Neuronal stem cell (in vitro differentiated cells): ENCODE results near the gene FUBP1.

Experiments
- DNase-seq: peaks from one replicate; pipeline ENCODE4 v3.0.0-alpha.2; 2013; ENCODE audit warnings: low spot score
- H2AFZ ChIP-seq: one replicate; pipeline ENCODE4 v1.6.1; 2013; ENCODE audit warnings: mild to moderate bottlenecking, low read length, inconsistent platforms
- H2AK5ac ChIP-seq: 2 replicates; pipeline ENCODE4 v1.6.1; 2013; ENCODE audit warnings: low read depth, mild to moderate bottlenecking, inconsistent platforms, low read length, moderate library complexity, mixed read lengths
- H2BK120ac ChIP-seq: 2 replicates; pipeline ENCODE4 v1.6.1; 2013; ENCODE audit warnings: low read depth, mild to moderate bottlenecking, inconsistent platforms, low read length, moderate library complexity, mixed read lengths
- H2BK12ac ChIP-seq: one replicate; pipeline ENCODE4 v1.6.1; 2013; ENCODE audit warnings: low read length, inconsistent platforms
- H2BK15ac ChIP-seq: 2 replicates; pipeline ENCODE4 v1.6.1; 2013; ENCODE audit warnings: mild to moderate bottlenecking, low read length, inconsistent platforms, mixed read lengths
- H2BK5ac ChIP-seq: one replicate; pipeline ENCODE4 v1.6.1; 2013; ENCODE audit warnings: inconsistent platforms, mild to moderate bottlenecking, low read length, moderate library complexity
- H3K14ac ChIP-seq: one replicate; pipeline ENCODE4 v1.6.1; 2013; ENCODE audit warnings: low read length, inconsistent platforms
- H3K18ac ChIP-seq: 2 replicates; pipeline ENCODE4 v1.6.1; 2013; ENCODE audit warnings: low read length, inconsistent platforms
- H3K23ac ChIP-seq: 2 replicates; pipeline ENCODE4 v1.6.1; 2013; ENCODE audit warnings: low read depth, mild to moderate bottlenecking, mixed read lengths, low read length, inconsistent platforms; ENCODE audit not compliant: poor library complexity
- H3K27ac ChIP-seq: replicated peaks from 3 replicates; pipeline ENCODE4 v1.5.1; 2013; ENCODE audit warnings: low read length, inconsistent platforms
- H3K27me3 ChIP-seq, 3 experiments: 2 replicates each; pipeline ENCODE4 v1.6.1; 2013; ENCODE audit warnings: low read length in 3 of 3, mild to moderate bottlenecking in 2 of 3, inconsistent platforms in 1 of 3, low read depth in 1 of 3, mixed read lengths in 1 of 3, moderate library complexity in 1 of 3; ENCODE audit not compliant: control insufficient read depth in 3 of 3, insufficient read depth in 3 of 3
- H3K36me3 ChIP-seq, 2 donors: replicated peaks in 1 of 2; 2 replicates each; pipeline ENCODE4 v1.6.1; 2013; ENCODE audit warnings: low read length in 2 of 2; ENCODE audit not compliant: control insufficient read depth in 2 of 2, insufficient read depth in 2 of 2
- H3K4ac ChIP-seq: 2 replicates; pipeline ENCODE4 v1.6.1; 2013; ENCODE audit warnings: inconsistent platforms, mild to moderate bottlenecking, low read length, moderate library complexity
- H3K4me1 ChIP-seq, 2 donors: 1 replicate in 1 of 2; 2 replicates in 1 of 2; pipeline ENCODE4 v1.6.1; 2013; ENCODE audit warnings: low read length in 2 of 2, low read depth in 1 of 2; ENCODE audit not compliant: control insufficient read depth in 2 of 2, insufficient read depth in 1 of 2
- H3K4me2 ChIP-seq: one replicate; pipeline ENCODE4 v1.6.1; 2013; ENCODE audit warnings: mild to moderate bottlenecking, low read length, inconsistent platforms; ENCODE audit not compliant: insufficient read depth, poor library complexity, severe bottlenecking
- H3K4me3 ChIP-seq, 2 donors: 2 replicates each; pipeline ENCODE4 v1.5.1; 2013; ENCODE audit warnings: low read length in 2 of 2, mild to moderate bottlenecking in 2 of 2, inconsistent platforms in 1 of 2, moderate library complexity in 1 of 2
- H3K79me1 ChIP-seq: one replicate; pipeline ENCODE4 v1.6.1; 2013; ENCODE audit warnings: low read depth, mild to moderate bottlenecking, inconsistent platforms, low read length, moderate library complexity
- H3K9ac ChIP-seq: one replicate; pipeline ENCODE4 v1.6.1; 2013; ENCODE audit warnings: mild to moderate bottlenecking, low read depth, low read length, inconsistent platforms; ENCODE audit not compliant: poor library complexity
- H3K9me3 ChIP-seq, 2 donors: replicated peaks in 1 of 2; 2 replicates each; pipeline versions ENCODE3 to v1.6.1; 2013; ENCODE audit warnings: low read length in 2 of 2, mild to moderate bottlenecking in 2 of 2, inconsistent platforms in 1 of 2, low read depth in 1 of 2, mixed read lengths in 1 of 2, moderate library complexity in 1 of 2; ENCODE audit not compliant: control insufficient read depth in 2 of 2, insufficient read depth in 1 of 2
- H4K8ac ChIP-seq: one replicate; pipeline ENCODE4 v1.6.1; 2013; ENCODE audit warnings: low read depth, mild to moderate bottlenecking, inconsistent platforms, low read length, moderate library complexity
- H4K91ac ChIP-seq: one replicate; pipeline ENCODE4 v1.6.1; 2013; ENCODE audit warnings: low read length, low read depth, mild to moderate bottlenecking, inconsistent platforms; ENCODE audit not compliant: poor library complexity
- WGBS, 2 donors: extraction: QIAGEN DNeasy Blood & Tissue Kit; methylation state at CpG; one replicate each; pipeline ENCODE4 v1.1.7; 2013; ENCODE audit warnings: missing lambda C conversion rate in 2 of 2, mixed read lengths in 1 of 2; ENCODE audit not compliant: insufficient read length in 2 of 2, insufficient replicate concordance in 1 of 2; ENCODE audit errors: extremely low coverage in 2 of 2; 5-methylcytosine and 5-hydroxymethylcytosine counted together

Gene FUBP1

DNA sequence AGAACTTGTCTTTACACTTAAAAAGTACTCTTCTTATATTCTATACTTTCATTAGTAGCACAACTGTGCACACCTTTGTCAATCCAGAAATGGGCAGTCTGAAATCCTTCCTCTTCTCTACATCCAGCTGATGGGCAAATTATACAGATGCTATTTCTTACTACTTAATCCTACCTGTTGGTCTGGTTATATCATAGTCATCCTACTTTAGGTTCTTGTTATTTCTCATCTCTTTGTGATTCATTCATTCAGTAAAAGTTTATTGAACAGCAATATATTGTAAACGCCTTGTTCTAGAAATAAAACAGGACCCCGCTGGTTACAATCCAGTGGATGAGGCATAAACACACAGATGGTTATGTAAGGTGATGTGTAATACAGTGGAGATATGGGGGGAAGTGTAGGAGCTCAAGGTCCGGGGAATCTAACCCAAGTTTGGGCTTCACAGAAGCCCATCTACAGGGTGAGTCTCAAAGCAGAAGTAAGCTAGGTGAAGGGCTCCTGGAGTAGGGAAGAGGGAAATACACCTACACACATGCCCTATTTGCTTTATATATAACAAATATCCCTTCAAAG lies 11.8 kb upstream of the FUBP1 start:
- Histone ChIP-seq H3K9me3 (peaks cover 1 to 3% of the 10 kb centered on the region in 2 donors), H3K4me3 (no peak overlapping the region), H3K27me3 (no peaks in the 10 kb centered on the region), H3K4me1 (peaks cover 0 to 10% of the 10 kb centered on the region in 2 donors), H3K9ac (no peak overlapping the region), H2BK15ac (no peak overlapping the region), H3K4ac (no peak overlapping the region), H3K18ac (no peak overlapping the region), H2AK5ac (no peak overlapping the region), H4K91ac (no peak overlapping the region), H3K79me1 (peaks cover 9% of the 10 kb centered on the region), H4K8ac (no peak overlapping the region), H3K23ac (no peak overlapping the region), H2BK120ac (no peak overlapping the region), H2AFZ (no peak overlapping the region), H2BK12ac (no peak overlapping the region), H3K14ac (no peak overlapping the region), H3K4me2 (no peak overlapping the region), H2BK5ac (no peak overlapping the region), H3K27ac (no peak overlapping the region), H3K36me3 (peaks cover 5 to 84% of the 10 kb centered on the region in 2 donors)
- DNase-seq = no peak
- WGBS, 2 donors = no CpG with 5 or more reads among the region's 3 CpGs

DNA sequence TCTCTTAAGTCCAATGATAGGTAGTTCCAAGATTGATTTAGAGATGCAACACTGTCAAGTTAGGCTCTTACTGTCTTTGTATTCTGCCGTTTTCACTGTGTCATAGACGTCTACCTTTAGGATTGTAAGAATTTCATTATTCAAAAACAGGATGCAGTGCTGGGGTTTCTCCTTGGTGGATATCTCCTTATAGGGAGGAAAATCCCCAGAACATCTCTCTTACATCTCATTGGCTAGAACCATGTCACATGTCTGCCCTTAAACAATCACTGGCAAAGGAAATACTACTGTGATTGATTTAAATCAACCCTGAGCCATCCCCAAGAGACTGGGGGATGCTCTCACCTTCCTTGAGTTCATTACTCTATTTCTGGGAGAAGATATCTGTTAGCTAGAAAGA lies 10.9 kb upstream of the FUBP1 start:
- H3K4ac ChIP-seq = no peak overlapping the region
- H2AFZ ChIP-seq = no peak overlapping the region
- no peak overlapping the region for H4K91ac ChIP-seq
- peaks cover 0 to 10% of the 10 kb centered on the region in 2 donors for H3K4me1 ChIP-seq
- peaks cover 0 to 4% of the 10 kb centered on the region in 2 donors for H3K9me3 ChIP-seq
- no peak overlapping the region for H3K4me2 ChIP-seq
- H2BK120ac ChIP-seq = no peak overlapping the region
- no peak overlapping the region for H4K8ac ChIP-seq
- WGBS, 2 donors = no CpG with 5 or more reads among the region's 2 CpGs
- H3K9ac ChIP-seq = no peak overlapping the region
- no peak overlapping the region for H2BK5ac ChIP-seq
- H3K23ac ChIP-seq = no peak overlapping the region
- peaks cover 3 to 84% of the 10 kb centered on the region in 2 donors for H3K36me3 ChIP-seq
- H2BK12ac ChIP-seq = no peak overlapping the region
- DNase-seq = no peak
- H3K27me3 ChIP-seq = no peaks in the 10 kb centered on the region
- H3K79me1 ChIP-seq = peaks cover 7% of the 10 kb centered on the region
- no peak overlapping the region for H3K27ac ChIP-seq
- no peak overlapping the region for H3K4me3 ChIP-seq
- H2BK15ac ChIP-seq = no peak overlapping the region
- no peak overlapping the region for H2AK5ac ChIP-seq
- H3K14ac ChIP-seq = no peak overlapping the region
- H3K18ac ChIP-seq = no peak overlapping the region

DNA sequence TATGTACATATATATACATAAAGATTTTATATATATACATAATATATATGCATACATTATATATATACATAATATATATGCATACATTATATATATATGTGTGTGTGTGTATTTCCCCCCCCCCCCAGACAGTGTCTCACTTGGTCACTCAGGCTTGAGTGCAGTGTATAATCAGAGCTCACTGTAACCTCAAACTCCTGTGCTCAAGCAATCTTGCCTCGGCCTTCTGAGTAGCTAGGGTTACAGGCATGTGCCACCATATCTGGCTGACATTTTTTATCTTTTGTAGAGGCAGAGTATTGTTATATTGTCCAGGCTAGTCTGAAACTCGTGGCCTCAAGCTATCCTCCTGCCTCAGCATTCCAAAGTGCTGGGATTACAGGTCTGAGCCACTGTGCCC lies 9.0 kb upstream of the FUBP1 start:
- no peak overlapping the region for H3K4ac ChIP-seq

DNA sequence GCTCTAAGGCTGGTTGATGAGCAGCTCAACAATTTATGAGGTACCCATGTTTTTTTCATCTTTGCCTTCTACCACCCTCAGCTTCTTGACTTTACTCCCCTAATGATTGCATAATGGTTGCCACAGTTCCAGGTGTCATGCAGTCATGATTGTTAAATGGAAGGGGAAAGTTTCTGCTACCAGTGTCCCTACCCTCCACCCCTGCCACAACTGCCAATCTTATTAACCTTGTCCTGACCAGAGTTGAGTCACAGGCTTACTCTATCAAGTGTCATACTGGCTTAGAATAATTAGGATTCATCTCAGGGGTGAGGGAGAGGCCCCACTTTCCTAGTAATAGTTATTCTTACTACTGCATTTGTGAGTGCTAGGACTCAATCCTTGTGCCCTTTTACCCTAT lies 7.9 kb upstream of the FUBP1 start:
- Histone ChIP-seq H3K14ac (no peak overlapping the region), H3K36me3 (peaks cover 3 to 77% of the 10 kb centered on the region in 2 donors), H3K4ac (no peak overlapping the region), H2BK120ac (no peak overlapping the region), H3K4me3 (no peak overlapping the region), H2BK5ac (no peak overlapping the region), H4K91ac (no peak overlapping the region), H3K23ac (no peak overlapping the region), H3K18ac (no peak overlapping the region), H4K8ac (no peak overlapping the region), H2AFZ (no peak overlapping the region), H3K4me2 (no peak overlapping the region), H2AK5ac (no peak overlapping the region), H3K27ac (no peak overlapping the region), H3K27me3 (no peaks in the 10 kb centered on the region), H2BK15ac (no peak overlapping the region), H3K9me3 (peaks cover 0 to 4% of the 10 kb centered on the region in 2 donors), H3K9ac (no peak overlapping the region), H3K79me1 (peaks cover 7% of the 10 kb centered on the region), H3K4me1 (peaks cover 0 to 13% of the 10 kb centered on the region in 2 donors), H2BK12ac (no peak overlapping the region)
- DNase-seq = no peak

More for the DNA sequence above, 9.0 kb upstream of the FUBP1 start:
- DNase-seq = no peak
- Histone ChIP-seq H3K14ac (no peak overlapping the region), H2BK120ac (no peak overlapping the region), H3K4me2 (no peak overlapping the region), H3K4me1 (peaks cover 0 to 10% of the 10 kb centered on the region in 2 donors), H2BK12ac (no peak overlapping the region), H3K23ac (no peak overlapping the region), H3K18ac (no peak overlapping the region), H3K9me3 (peaks cover 0 to 4% of the 10 kb centered on the region in 2 donors), H4K8ac (no peak overlapping the region), H2BK15ac (no peak overlapping the region), H3K9ac (no peak overlapping the region), H2AK5ac (no peak overlapping the region), H3K27ac (no peak overlapping the region), H3K79me1 (peaks cover 7% of the 10 kb centered on the region), H4K91ac (no peak overlapping the region), H3K27me3 (no peaks in the 10 kb centered on the region), H2BK5ac (no peak overlapping the region), H2AFZ (no peak overlapping the region), H3K4me3 (no peak overlapping the region), H3K36me3 (peaks cover 3 to 75% of the 10 kb centered on the region in 2 donors)
- WGBS, 2 donors = no CpG with 5 or more reads among the region's 2 CpGs
